ENCODE measurements around the gene CYP2R1. TPM values are rescaled to one million over a fixed set of nuclear protein-coding genes. Genes with fewer than 3 reads are reported as not detected.

CYP2R1 gene
- total RNA-seq, 4 donors from 2014 or later: 10.2 to 24.1 (median 19.8) TPM

DNA sequence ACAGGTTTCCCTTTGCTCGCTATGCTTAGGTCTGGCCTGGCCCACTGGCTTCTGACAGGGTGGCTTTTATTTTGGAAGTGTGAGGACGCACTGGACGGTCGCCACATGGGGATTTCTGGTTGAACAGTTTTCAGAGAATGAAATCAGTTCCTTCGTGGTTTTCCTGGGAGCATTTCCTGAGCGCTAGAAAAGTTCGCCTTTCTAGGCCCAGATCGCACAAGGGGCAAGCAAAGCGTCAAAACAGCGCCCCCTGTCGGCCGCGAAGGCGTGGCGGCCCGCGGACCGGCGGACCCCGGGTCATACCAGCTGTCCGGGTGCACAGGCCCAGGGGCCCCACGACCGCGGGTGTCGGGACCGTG is 12.7 kb upstream of the CYP2R1 start:
- 13 to 14% methylated on average over 6 to 14 of the region's 26 CpGs for WGBS, 2 donors
- H3K27ac ChIP-seq: no peak overlapping the region
- no peak for TF ChIP-seq POLR2A (IDR thresholded peaks at IDR 0.05)
- TF ChIP-seq, protein P1, sequence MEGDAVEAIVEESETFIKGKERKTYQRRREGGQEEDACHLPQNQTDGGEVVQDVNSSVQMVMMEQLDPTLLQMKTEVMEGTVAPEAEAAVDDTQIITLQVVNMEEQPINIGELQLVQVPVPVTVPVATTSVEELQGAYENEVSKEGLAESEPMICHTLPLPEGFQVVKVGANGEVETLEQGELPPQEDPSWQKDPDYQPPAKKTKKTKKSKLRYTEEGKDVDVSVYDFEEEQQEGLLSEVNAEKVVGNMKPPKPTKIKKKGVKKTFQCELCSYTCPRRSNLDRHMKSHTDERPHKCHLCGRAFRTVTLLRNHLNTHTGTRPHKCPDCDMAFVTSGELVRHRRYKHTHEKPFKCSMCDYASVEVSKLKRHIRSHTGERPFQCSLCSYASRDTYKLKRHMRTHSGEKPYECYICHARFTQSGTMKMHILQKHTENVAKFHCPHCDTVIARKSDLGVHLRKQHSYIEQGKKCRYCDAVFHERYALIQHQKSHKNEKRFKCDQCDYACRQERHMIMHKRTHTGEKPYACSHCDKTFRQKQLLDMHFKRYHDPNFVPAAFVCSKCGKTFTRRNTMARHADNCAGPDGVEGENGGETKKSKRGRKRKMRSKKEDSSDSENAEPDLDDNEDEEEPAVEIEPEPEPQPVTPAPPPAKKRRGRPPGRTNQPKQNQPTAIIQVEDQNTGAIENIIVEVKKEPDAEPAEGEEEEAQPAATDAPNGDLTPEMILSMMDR (IDR thresholded peaks at IDR 0.05): peak; percentile 57 to 94 (median 70)
- H3K4me3 ChIP-seq (replicated peaks in 1 of 3): peak overlapping the region; percentile 2 to 73 (median 39)
- peaks cover 6 to 23% of the 10 kb centered on the region in 2 donors for H3K4me1 ChIP-seq
- H3K36me3 ChIP-seq: no peaks in the 10 kb centered on the region
- no peaks in the 10 kb centered on the region for H3K9me3 ChIP-seq
- DNase-seq: peak; percentile 68 to 75
- intact Hi-C loops (cut with DNase I): loop anchor here (5.0 kb wide), 1 partner anchor 173 kb away; no protein-coding TSS in a partner anchor
- H3K27me3 ChIP-seq: no peaks in the 10 kb centered on the region

DNA sequence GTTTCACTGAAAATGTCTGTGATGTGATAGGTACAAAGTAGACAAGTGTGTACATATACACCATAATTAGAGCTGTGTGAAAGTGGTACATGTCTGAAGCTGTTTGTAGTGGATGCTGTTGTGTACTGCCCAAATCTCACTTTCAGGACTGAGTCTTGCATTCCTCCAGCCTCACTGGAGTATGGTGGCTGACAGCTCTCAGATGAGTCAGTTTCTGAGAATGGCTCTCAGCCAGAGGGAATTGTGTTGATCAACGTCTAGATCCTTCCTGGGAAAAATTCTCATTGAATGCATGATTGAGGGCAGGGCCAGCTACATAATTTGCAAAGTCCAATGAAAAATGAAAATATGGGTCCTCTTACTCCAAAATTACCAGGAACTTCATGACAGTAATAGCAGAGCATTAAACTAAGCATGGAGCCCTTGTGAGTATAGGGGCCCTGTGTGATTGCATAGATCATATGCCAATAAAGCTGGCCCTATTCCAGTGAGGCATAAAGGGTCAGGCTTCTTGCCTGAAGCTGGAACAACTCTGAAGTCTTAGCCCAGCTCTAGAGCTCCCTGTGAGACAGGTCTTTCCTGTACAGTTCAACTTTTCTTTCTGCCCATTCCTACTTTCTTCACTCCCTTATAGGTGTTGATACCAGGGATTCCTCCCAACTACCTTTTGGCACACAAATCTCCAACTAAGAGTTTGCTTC is 10.8 kb upstream of the CYP2R1 start:
- peaks cover 6 to 23% of the 10 kb centered on the region in 2 donors for H3K4me1 ChIP-seq
- H3K27ac ChIP-seq: no peak overlapping the region
- WGBS, 2 donors: 50 to 63% methylated on average over 1 of the region's 1 CpG
- H3K9me3 ChIP-seq: no peaks in the 10 kb centered on the region
- H3K4me3 ChIP-seq (replicated peaks in 1 of 3): no peak overlapping the region
- H3K36me3 ChIP-seq: no peaks in the 10 kb centered on the region
- DNase-seq: no peak
- no peaks in the 10 kb centered on the region for H3K27me3 ChIP-seq
- intact Hi-C loops (cut with DNase I): no loop called here
- no peak for TF ChIP-seq POLR2A (IDR thresholded peaks at IDR 0.05)
- TF ChIP-seq, protein P1 (IDR thresholded peaks at IDR 0.05): no peak

DNA sequence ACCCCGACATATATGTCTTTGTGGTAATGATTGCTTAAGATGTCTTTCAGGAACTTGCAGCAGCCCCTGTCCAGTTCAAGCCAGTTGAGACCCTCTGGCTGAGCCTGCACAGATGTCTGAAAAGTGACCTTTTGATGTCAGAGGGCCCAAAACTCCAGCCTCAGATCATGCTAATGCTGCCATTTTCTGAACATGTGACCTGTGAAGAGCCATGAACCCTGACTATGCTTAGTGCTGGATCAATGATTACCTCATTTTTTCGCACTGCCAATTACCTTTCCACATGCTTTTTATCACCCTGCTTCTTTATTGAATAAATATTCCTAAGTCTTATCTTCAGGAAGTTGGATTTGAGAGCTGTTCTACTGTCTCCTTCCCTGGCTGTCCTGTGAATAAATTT is 6.9 kb upstream of the CYP2R1 start:
- Histone ChIP-seq H3K9me3 (no peaks in the 10 kb centered on the region), H3K36me3 (no peaks in the 10 kb centered on the region), H3K27ac (no peak overlapping the region), H3K27me3 (no peaks in the 10 kb centered on the region), H3K4me3 (replicated peaks in 1 of 3) (no peak overlapping the region), H3K4me1 (no peaks in the 10 kb centered on the region)
- no peak for DNase-seq
- intact Hi-C loops (cut with DNase I): no loop called here
- TF ChIP-seq, protein P1 (IDR thresholded peaks at IDR 0.05): no peak
- no peak for TF ChIP-seq POLR2A (IDR thresholded peaks at IDR 0.05)
- 88 to 95% methylated on average over 2 of the region's 2 CpGs for WGBS, 2 donors

DNA sequence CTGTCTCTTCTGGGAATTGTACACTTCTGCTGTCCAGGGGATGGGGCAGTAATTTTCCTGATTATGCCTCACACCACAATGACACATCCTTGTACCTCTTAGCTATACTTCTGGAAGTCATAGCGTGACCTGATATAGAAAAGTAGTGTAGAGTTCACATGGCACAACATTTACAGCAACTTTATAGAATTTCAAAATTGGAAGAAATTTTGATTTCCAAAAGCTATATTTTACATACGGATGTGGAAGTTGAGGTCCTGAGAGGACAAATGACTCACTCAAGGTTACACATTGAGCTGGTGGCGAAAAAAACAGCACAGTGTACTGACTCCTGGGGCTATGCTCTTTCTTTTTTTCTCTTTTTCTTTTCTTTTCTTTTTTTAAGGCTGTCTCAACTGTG is 6.3 kb upstream of the CYP2R1 start:
- Histone ChIP-seq H3K9me3 (no peaks in the 10 kb centered on the region), H3K4me1 (no peaks in the 10 kb centered on the region), H3K4me3 (replicated peaks in 1 of 3) (no peak overlapping the region), H3K27ac (no peak overlapping the region), H3K27me3 (no peaks in the 10 kb centered on the region), H3K36me3 (no peaks in the 10 kb centered on the region)
- DNase-seq: no peak
- no peak for TF ChIP-seq POLR2A (IDR thresholded peaks at IDR 0.05)
- TF ChIP-seq, protein P1 (IDR thresholded peaks at IDR 0.05): no peak
- 93 to 94% methylated on average over 3 of the region's 3 CpGs for WGBS, 2 donors
- intact Hi-C loops (cut with DNase I): no loop called here
